ENCODE results near the gene VRK3.
"Not testable (repeated sequence)": the region's sequence is repeated elsewhere in the genome, so short reads cannot be mapped to it uniquely, and the experiment has no call there.

Gene VRK3

GRCh38 chr19:50025022-50025793, at the start of gene VRK3:
VRK3 (minus strand) TSS chr19:50025372; CDS start chr19:50016162, 9,210 bp downstream.
- DNase-seq (ENCODE audit: low read depth) = peak; percentile 98

GRCh38 chr19:50068382-50068781, 43.2 kb upstream of the VRK3 start:
- not testable (repeated sequence) for DNase-seq (ENCODE audit: low read depth)

- DNase-seq (ENCODE audit: low read depth) = no peak
Measured at GRCh38 chr19:50067575-50067974, 42.4 kb upstream of the VRK3 start.

- no peak for DNase-seq (ENCODE audit: low read depth)
Measured at GRCh38 chr19:50065938-50066337, 40.8 kb upstream of the VRK3 start.

GRCh38 chr19:50061650-50062049, 36.5 kb upstream of the VRK3 start:
- DNase-seq (ENCODE audit: low read depth) = no peak

GRCh38 chr19:50060107-50060506, 34.9 kb upstream of the VRK3 start:
- DNase-seq (ENCODE audit: low read depth) = no peak

GRCh38 chr19:50059045-50059444, 33.9 kb upstream of the VRK3 start:
- DNase-seq (ENCODE audit: low read depth) = no peak

- no peak for DNase-seq (ENCODE audit: low read depth)
Measured at GRCh38 chr19:50058425-50058824, 33.3 kb upstream of the VRK3 start.

GRCh38 chr19:50053119-50053518, 27.9 kb upstream of the VRK3 start:
- DNase-seq (ENCODE audit: low read depth) = no peak

- no peak for DNase-seq (ENCODE audit: low read depth)
Measured at GRCh38 chr19:50051964-50052363, 26.8 kb upstream of the VRK3 start.

GRCh38 chr19:50051228-50051895, 26.2 kb upstream of the VRK3 start:
- not testable (repeated sequence) for DNase-seq (ENCODE audit: low read depth)

- DNase-seq (ENCODE audit: low read depth) = peak; percentile 67
Measured at GRCh38 chr19:50050406-50051227, 25.4 kb upstream of the VRK3 start.

- no peak for DNase-seq (ENCODE audit: low read depth)
Measured at GRCh38 chr19:50047671-50048070, 22.5 kb upstream of the VRK3 start.

GRCh38 chr19:50046649-50047503, 21.7 kb upstream of the VRK3 start:
- DNase-seq (ENCODE audit: low read depth) = peak; percentile 33

- no peak for DNase-seq (ENCODE audit: low read depth)
Measured at GRCh38 chr19:50044922-50045321, 19.8 kb upstream of the VRK3 start.

GRCh38 chr19:50043967-50044366, 18.8 kb upstream of the VRK3 start:
- DNase-seq (ENCODE audit: low read depth) = no peak

- no peak for DNase-seq (ENCODE audit: low read depth)
Measured at GRCh38 chr19:50042363-50043024, 17.3 kb upstream of the VRK3 start.

GRCh38 chr19:50040967-50041366, 15.8 kb upstream of the VRK3 start:
- no peak for DNase-seq (ENCODE audit: low read depth)

GRCh38 chr19:50039968-50040367, 14.8 kb upstream of the VRK3 start:
- DNase-seq (ENCODE audit: low read depth) = no peak

GRCh38 chr19:50036908-50037307, 11.7 kb upstream of the VRK3 start:
- DNase-seq (ENCODE audit: low read depth) = no peak

- DNase-seq (ENCODE audit: low read depth) = no peak
Measured at GRCh38 chr19:50030937-50031336, 5.8 kb upstream of the VRK3 start.
